Mesenteric fat pad (tissue), 1 donor: ENCODE results near the gene SIK1. TPM values are rescaled to one million over a fixed set of nuclear protein-coding genes. Genes with fewer than 3 reads are reported as not detected.
"Not testable (repeated sequence)": the region's sequence is repeated elsewhere in the genome, so short reads cannot be mapped to it uniquely, and the experiment has no call there.

Experiments
- DNase-seq: peaks from one replicate; pipeline ENCODE4 v3.0.0-alpha.2; 2020; ENCODE audit warnings: low spot score
- total RNA-seq: library from RNA; stranded (reverse); fragmentation: NEBNext Ultra II Directional; extraction: Animal tissue kit (Norgen Biotek cat#: 25700); gene quantifications from one replicate; pipeline ENCODE4 v1.2.1, GENCODE V29; 2021
- donor health status: DM: yes; HTN: yes; CAD: no.

The SIK1 gene
- total RNA-seq, 1 donor from 2014 or later, result 120 TPM

DNA sequence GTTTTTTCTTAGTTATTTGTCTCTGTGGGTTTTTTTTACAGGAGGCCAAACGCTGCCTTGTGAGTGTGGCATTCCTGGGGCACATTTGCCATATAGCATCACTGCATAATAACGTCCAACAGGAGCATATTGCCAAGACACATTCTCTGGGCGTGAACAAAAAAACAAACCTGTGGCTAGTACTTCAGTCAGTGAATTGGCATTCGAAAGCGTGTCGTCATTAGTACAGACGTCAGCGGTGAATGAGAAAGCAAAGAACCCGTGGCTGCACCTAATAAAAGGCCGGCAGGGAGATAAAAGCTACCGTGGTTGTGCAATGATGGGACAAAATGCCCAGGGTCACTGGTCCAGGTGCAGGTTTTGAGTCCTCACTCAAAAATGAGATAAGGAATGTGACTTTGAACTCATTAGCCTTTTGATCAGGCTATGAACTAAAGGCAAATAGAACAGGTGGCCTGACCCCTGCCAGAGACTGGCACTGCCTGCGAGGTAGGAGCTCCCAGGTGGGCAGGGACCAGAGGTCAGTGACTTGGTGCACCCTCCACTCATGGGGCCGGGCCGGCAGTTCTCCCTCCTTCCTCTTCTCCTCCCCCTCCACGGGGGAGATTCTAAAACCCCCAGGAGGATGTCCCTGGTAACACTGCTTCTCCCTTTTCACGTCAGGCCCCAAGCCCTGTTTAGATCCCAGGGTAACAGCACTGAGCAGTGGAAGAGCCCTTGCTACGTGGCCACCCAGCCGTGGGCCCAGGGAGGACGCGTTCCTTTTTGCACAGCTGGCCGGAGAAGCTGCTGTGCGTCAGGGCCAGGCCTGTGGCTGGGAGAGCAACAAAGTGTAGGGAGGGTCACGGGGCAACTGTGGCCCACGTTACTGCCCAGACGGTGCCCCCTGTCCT, 14.2 kb upstream of the SIK1 start:
- not testable (repeated sequence) for DNase-seq

DNA sequence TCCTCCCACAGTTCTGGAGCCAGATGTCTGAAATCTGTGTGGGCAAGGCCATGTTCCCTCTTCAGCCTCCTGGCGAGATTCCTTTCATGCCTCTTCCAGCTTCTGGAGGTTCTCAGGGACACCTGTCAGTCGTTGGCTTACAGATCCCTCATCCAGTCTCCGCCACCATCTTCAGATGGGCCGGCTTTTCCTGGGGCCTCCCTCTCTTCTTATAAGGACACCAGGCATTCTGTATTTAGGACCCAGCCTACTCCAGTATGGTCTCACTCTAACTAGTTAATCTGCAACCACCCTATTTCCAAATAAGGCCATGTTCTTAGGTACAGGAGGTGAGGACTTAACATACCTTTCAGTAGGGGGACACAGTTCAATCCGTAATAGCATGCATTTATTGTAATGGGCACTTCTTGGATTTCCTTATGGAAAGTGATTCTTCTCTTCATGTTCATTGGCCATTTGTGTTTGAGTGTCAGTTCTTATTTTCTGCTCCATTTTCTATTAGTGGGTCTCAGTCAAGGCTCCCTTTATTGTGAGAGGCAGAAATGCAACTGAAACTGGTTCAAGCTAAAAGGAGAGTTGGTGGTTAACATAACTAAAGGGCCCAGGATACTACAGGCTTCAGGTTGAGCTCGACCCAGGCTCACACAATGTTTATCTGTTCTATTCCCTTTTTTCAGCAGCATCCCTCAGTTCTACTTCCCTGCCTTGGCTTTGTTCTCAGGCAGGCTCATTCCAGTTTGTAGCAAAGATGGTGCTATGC, 12.6 kb upstream of the SIK1 start:
- not testable (repeated sequence) for DNase-seq

DNA sequence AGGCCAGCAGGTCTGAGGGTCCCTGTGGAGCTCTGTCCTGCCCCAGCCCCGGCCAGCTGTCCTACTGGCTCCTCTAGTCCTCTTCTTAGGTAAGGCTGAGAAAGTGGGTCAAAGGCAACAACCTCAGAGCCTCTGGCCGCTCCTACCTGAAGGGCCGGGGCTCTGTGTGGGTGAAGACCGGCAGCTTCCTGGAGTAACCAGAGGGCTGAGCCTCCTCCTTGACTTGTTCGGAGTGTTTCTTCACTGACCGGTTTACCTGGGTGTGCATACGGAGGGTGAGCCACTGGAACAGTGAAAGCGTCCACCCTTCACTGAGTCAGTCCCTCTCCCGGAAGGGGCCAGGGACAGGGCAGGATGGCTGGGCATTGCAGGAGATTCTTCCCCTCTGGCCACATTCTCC, 9.3 kb upstream of the SIK1 start:
- not testable (repeated sequence) for DNase-seq

DNA sequence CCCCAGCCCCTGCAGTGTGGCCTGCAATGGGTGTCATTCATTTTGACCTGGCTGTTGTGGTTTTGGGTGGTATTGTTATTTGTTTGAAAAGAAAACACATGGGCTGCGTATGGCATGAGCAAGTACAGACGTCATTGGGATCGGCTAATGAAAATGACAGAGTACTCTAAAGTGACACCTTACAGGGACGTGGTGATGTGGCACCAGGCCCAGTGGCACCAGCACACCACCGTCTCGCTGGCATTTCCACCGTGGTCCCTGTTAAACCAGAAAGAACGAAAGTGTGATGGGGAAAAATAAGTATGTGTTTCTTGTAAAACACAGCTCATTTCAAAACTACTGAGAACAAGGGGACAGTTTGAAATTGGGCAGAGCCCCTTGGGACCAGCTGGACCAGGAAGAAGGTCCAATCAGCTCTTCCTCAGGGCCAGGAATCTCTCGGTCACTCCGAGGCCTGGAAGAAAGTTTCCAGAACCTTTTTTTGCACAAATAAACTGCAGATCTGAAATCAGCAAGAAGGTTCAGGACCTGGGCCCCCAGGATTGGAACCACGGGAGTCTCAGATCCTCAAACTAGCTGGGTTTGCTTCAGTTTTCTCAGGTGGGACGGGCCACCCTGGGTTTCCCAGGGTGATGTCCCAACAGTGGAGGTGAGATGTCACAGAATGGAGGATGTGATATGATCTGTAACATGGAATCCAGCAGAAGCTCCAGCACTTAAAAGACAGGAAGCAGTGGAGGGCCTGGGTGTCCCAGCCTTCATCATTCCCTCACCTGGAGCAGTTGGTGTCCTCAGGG, 6.6 kb upstream of the SIK1 start:
- not testable (repeated sequence) for DNase-seq

GRCh38 chr21:43430830-43431416, 4.0 kb upstream of the SIK1 start:
- DNase-seq, result not testable (repeated sequence)

DNA sequence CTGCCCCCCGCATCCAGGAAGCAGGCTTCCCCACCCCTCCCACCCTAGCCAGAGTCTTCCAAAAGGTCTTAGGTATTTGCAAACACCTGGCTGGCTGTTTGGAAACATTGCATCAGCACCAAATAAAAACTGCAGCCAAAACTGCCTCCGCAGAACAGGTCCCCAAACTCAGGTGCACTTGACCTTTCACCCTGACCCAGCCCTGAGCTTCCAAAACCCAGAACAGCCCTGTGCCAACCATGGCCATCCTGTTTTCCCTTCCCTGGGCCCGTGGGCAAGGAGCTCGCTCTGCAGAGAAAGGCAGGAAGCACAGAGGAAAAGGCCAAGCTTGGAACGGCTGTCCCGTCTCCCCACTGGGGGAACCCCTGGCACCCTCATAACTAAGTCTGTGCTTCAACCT, 2.0 kb upstream of the SIK1 start:
- not testable (repeated sequence) for DNase-seq

DNA sequence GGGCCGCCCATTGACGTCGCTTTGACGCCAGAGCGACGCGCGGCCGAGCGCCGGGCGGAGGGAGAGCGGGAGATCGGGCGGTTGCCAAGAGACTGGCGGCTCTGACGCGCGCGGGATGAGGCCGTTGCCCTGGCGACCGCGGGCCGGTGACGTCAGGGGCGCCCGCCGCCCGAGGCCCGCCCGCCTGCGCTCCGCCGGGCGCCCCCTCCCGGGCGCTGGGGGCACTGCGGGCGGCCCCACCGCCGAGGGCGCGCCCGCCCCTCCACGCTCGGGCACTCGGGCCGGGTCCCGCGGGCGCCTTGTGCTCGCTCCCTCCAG, 270 bp upstream of the SIK1 start:
- DNase-seq, result not testable (repeated sequence)

DNA sequence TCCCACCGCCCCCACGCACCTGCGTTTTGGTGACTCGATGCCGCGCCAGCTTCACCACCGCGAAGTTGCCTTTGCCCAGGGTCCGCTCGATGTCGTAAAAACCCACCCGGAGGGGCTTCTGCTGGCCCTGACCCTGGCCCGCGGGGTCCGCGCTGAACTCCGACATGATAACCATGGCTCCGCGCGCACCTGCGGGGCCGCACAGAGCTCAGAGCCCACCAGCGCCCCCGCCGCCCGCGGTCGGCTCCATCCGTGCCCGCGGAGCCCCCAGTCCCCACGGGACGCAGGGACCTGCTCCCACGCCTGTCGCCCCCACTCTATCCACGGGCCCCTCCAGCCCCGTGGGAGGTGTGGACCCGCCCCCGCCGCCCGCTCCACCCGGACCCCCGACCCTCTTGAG, 927 bp downstream of the SIK1 start:
- not testable (repeated sequence) for DNase-seq

DNA sequence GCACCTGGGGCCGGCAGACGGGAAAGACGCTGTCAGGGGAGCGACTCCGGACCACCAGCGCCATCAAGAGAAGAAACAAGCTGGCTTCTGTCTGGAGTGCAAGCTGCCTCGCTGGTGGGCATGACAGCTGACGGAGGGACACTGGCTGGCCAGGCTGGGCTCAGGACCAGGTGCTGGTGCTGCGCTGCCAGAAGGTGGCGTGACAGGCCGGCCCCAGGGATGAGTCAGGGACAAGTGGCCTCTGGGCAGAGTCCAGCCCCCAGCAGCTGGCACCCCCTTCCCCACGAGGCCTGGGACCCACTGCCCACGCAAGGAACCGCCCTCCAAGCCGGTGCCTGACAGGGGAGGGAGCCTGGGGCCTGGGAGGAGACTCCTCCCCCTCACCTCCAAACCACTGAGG, 7.5 kb downstream of the SIK1 start:
- DNase-seq, result not testable (repeated sequence)

DNA sequence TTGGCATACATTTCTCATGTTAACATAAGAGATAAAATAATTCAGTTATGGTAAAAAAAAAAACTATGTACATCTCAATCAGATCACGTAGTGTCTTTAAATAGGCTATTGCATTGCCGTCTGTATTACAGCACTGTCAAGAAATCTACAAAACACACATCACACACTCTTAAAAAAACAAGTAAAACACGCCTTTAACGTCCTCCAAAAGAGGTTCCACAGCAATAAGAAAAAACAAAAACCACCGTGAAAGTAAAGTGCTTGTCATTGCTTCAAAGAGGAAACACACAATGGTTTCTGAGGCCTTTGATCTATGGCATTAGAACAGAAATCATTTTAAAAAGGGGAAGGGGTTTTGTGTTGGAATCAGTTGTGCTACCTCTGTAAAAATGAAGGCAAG, 12.4 kb downstream of the SIK1 start:
- not testable (repeated sequence) for DNase-seq

GRCh38 chr21:43412020-43412788, 14.7 kb downstream of the SIK1 start:
- not testable (repeated sequence) for DNase-seq

DNA sequence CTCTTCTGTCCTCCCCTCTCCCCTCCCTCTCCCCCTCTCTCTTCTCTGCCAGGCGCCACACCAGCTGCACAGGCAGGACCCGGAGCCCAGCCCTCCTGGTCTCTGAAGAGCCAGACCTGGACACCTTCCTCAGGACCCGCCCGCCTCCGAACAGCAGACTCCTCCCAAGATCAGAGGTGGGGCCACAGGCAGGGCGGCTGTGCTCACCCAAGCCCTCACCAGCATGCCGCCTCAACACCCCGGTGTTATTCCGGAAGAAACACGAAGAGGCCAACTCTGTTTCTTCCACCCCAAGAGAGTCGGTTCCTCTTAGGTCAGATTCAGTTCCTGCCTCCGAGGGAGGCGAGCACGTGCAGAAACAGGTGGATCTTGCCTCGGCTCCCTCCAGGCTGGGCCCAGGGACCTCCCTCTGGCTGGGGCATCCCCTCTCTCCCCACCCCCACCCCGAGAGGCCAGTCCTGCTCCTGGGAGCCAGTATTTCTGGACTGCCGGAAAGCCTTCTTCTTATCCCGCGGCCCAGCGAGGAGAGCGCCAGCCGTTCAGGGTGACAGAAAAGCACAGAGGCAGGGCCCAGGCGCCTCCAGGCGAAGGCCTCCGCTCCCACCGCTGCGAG, 16.4 kb downstream of the SIK1 start:
- not testable (repeated sequence) for DNase-seq

GRCh38 chr21:43407139-43407538, 19.8 kb downstream of the SIK1 start:
- not testable (repeated sequence) for DNase-seq

DNA sequence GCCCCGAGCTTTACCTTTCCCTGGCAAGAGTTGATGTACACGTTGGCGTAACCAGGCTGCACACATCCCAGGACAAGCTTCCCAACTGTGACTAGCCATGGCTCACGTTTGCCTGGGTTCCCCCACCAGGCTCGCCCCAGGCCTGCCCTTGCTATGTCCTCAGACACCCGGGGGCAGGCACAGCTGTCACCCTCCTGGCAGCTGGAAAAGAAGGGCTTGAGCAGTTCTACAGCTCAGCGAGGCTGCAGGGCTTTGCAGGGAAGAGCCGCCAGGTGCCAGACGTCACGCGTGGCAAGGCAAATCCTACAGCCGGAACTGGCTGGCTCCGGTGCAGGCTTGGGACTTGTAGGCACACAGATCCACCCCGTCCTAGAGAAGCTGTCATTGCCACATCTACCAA, 22.5 kb downstream of the SIK1 start:
- DNase-seq, result not testable (repeated sequence)

- DNase-seq, result not testable (repeated sequence)
These were observed 23.1 kb downstream of the SIK1 start for GRCh38 chr21:43403651-43404430.

DNA sequence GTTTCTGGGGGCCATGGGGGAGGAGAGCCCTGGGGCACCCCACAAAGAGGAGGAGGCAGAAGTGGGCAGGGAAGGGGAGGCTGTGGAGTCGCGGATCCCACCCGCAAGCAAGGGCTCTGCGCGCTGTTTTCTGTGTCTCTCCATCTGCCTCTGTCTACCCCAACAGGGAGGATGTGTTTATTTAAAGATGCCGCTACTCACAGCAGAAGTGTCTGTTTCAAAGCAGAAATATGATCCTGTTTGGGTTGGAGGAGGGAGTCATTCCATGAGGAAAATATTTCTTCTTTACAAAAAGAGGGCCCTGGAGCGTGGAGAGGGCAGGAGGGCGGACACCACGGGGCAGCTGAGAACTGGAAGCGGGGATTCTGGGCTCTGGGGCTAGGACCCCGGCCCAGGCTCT, 25.8 kb downstream of the SIK1 start:
- not testable (repeated sequence) for DNase-seq

DNA sequence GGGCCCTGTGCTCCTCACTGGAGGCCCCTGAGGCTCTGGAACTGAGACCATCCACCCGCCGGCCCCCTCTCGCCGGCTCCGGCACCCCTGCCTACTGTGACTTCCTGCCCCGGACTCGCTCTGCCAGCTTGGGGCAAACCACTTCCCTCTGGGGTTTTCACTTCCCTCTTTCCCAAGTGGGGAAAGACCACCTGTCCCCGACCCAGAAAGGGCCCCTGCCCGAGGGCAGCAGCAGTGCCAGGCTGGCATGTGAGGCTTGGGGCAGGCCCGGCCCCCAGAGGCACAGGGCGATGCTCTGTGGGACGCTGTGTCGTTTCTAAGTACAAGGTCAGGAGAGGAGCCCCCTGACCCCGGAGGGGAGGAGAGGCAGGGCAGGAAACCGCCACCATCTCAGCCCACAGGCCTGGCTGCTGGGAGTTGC, 27.3 kb downstream of the SIK1 start:
- not testable (repeated sequence) for DNase-seq

DNA sequence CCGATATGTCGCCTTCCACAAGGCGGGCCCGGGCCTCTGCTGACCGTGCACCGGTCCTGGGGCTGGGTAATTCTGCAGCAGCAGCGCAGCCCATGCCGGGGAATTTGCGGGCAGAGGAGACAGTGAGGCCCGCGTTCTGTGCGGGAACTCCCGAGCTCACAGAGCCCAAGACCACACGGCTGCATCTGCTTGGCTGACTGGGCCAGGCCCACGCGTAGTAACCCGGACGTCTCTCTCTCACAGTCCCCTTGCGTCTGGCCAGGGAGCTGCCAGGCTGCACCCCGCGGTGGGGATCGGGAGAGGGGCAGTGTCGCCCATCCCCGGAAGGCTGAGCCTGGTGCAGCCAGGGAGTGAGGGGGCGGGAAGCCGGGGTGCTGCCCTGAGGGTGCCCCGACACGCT, 27.8 kb downstream of the SIK1 start:
- not testable (repeated sequence) for DNase-seq

DNA sequence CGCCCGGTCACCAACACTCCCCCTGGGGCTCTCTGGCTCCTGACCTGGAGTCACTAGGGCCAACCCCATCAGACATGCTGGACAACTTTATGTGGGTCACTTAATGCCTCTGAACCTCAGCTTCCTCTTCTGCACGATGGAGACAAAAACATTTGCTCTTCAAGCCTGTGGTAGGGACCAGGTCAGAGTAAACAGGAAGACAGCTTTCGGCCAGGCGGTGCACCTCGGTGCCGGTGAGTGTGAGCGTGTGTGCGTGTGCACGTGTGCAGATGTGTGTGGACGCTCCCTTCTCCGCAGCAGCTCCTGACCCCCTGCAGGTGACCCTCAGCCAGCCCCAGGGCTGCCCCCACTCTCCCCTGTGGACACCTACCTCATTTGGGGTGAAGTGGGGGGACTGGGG, 28.4 kb downstream of the SIK1 start:
- not testable (repeated sequence) for DNase-seq
